Germinal center (tissue), 1 donor: Measurements from ENCODE around the gene TMEM151A.

Experiments
- DNase-seq: peaks from one replicate; pipeline ENCODE4 v3.0.0; 2012; ENCODE audit warnings: mixed read lengths, low spot score

Gene TMEM151A

DNA sequence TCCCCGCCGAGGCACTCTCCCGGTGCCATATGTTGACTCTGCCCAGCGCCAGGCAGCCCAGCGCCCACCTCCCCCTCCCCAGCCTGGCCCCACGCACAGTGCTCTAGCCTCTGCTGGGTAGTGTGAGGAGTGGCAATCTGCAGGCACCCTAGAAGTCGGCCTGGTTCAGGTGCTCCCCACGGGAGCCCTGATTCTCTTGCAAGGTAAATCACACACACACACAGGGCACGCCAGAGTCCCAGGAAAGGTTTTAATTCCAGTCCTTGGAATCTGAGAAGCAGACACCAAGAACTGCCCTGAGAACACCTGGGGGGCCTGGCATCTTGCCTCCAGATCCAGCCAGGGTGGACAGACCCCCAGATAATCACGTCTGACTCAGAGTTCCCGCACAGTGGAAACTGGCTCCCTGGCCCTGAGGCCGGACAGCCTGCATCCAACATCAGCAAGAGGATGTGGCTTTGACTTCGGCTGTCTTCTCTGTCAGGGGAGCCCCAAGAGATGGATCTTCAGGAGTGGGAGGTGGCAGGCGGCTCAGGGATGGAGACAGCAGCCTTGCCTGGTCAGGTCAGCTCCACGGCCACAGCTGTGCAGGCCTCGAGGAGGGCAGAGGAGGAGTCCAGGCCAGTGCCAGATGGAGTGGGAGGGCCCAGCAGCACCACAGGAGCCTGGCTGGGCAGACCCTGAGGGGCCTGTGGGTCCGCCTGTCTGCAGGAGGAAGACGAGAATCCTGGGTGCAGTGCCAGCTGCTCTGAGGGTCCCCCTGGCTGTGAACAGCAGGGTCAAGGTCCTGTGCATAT, 45.6 kb downstream of the TMEM151A start:
- DNase-seq = no peak

DNA sequence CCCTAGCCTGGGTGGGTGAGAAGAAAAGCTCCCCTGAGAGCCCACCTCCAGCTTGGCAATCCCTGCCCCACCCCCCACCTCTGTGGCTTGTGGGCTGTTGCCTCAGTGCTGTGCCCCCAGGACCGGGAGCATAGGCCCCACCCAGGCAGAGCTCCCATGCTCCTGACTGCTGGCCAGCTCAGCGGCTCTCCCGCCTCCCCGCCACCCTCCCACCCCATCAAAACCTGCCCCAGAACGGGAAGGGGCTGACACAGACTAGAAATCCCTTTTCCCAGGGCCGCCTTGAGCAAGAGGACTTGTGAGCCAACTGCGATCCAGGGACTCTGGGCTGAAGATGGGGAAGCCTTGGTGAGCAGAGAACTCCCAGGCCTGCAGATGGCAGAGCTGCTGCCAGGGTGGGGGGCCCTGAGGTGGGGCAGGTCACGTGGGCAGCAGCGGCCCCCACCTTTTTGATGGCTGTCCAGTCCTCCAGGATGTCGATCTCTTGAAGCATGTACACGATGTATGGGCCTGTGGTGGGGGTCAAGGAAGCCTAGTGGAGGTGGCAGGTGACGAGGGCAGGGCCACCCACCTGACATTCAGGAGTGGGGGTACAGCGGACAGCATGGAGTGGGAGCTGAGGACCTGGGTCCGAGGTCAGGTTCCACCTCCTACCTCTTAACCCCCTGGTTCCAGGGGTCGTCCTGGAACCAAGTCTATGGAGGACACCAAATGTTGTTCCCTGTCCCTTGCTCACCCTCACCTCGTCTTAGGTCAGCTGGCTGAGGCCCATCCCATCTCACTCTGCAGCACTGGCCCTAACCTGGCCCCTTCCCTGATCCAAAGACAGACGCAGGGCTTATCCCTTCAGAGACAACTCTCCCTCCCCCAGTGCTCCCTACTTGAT, 46.8 kb downstream of the TMEM151A start:
- DNase-seq = no peak

DNA sequence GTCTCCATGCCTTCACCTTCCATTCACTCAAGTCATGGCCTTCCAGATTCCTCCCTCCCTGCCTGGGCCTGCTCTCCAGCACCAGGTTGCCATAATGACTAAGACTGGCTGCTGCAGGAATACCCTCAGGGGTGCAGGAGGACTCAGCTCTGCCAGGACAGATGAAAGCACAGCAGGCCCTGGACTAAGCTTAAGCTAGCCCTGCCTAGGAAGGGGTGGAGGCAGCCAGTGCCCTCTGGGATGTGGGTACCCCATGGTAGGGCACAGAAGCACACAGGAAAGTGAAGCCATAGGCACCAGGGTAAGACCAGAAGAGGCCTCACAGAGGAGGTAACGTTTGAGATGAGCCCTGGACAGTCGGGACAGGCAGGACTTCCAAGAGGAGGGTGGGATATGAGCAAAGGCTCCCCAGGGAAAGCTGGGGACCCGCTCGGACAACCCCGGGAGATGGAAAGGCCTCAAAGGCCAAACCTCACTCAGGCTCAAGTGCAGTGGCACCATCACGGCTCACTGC, 47.5 kb downstream of the TMEM151A start:
- no peak for DNase-seq

- DNase-seq = no peak
Measured at GRCh38 chr11:66339686-66340483, 48.2 kb downstream of the TMEM151A start.

- DNase-seq = no peak
Measured at GRCh38 chr11:66340596-66341501, 49.2 kb downstream of the TMEM151A start.

DNA sequence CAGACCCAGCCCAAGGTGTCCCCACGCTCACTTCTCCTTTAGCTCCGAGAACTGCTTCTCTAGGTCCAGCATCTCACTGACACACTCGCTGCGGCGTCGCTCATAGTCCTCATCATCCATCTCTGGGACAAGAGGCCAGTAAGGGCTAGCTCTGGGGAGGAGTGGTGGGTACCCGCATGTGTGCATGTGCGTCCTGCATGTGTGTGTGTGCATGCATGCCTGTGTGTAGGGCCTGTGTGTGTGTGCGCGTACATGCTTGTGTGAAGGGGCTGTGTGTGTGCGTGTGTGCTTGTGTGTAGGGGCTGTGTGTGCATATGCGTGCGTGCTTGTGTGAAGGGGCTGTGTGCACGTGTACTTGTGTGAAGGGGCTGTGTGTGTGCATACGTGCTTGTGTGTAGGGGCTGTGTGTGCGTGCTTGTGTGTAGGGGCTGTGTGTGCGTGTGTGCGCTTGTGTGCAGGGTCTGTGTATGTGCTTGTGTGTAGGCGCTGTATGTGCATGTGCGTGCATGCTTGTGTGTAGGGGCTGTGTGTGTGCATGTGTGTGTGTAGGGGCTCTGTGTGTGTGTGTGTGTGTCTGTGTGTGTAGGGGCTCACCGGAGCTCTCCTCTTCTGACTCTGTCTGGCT, 49.9 kb downstream of the TMEM151A start:
- no peak for DNase-seq

GRCh38 chr11:66343176-66343575, 51.5 kb downstream of the TMEM151A start:
- no peak for DNase-seq

GRCh38 chr11:66344550-66345315, 53.0 kb downstream of the TMEM151A start, which contains the start of gene BRMS1:
TSS of gene BRMS1 (minus strand) at chr11:66345104. CDS start at chr11:66342234, 2,870 bp downstream.
- DNase-seq = peak; percentile 93

GRCh38 chr11:66345316-66345649, 53.6 kb downstream of the TMEM151A start:
- no peak for DNase-seq
